Spleen (tissue), 7 donors: ENCODE data around the gene UXS1.

Experiments
- POLR2A ChIP-seq, 3 donors: fragments of 450-650 bp; IDR thresholded peaks; one replicate each; pipeline ENCODE4 v1.5.1; 2017; ENCODE audit warnings: antibody characterized with exemption in 3 of 3, mild to moderate bottlenecking in 1 of 3
- POLR2AphosphoS5 ChIP-seq, 3 donors: sonication (generic); formaldehyde crosslinking; IDR thresholded peaks; one replicate each; pipeline ENCODE4 v1.5.1; 2017; ENCODE audit warnings: antibody characterized with exemption in 3 of 3
- TF ChIP-seq, protein P1 (sequence below), 11 experiments: fragments of 200-600 bp in 7 of 11; fragments of 450-650 bp in 4 of 11; sonication (generic) in 4 of 11; IDR thresholded peaks in 8 of 11; conservative IDR thresholded peaks in 3 of 11; 1 replicate in 7 of 11; 2 replicates in 4 of 11; pipeline versions ENCODE4 v1.4.0 to v1.8.0; 2016 to 2021; ENCODE audit warnings: antibody characterized with exemption in 11 of 11, inconsistent platforms in 4 of 11, mild to moderate bottlenecking in 1 of 11
- donor health status: DM: no; HTN: no; CAD: no; lungs with moderate emphysema.
- donor health status: DM: no; HTN: no; CAD: no.
- donor health status: DM: no; HTN: no; CAD: no.

DNA sequence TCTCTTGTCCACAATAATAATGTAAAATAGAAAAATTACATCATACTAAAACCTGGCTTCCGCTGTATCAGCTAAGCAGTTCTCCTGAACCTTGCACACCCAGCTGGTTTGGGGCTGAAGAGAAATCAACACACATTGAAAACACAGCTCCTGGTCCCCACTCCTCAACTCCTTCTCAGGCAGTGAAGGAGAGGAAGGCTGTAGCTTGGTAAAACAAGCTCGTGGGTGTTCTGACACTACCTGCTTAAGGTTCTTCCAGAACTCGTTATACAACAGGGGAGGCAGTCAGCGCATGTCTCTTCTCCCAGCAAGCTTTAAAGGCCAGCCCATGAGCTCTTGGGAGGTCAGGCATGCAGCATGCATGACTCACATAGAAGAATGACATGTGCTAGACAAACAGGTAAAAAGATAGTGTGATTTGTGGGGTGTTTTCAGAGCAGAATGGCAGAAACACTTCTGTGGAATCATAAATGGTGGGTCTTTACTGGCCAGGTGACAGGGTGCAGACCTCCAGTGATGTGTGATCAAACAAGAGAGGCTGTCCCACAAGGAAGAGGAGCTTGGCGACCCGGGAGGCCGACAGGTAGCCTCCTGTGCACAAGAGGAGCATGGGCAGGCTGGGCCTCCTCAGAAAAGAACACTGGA is 69.1 kb downstream of the UXS1 start:
- TF ChIP-seq, protein P1, sequence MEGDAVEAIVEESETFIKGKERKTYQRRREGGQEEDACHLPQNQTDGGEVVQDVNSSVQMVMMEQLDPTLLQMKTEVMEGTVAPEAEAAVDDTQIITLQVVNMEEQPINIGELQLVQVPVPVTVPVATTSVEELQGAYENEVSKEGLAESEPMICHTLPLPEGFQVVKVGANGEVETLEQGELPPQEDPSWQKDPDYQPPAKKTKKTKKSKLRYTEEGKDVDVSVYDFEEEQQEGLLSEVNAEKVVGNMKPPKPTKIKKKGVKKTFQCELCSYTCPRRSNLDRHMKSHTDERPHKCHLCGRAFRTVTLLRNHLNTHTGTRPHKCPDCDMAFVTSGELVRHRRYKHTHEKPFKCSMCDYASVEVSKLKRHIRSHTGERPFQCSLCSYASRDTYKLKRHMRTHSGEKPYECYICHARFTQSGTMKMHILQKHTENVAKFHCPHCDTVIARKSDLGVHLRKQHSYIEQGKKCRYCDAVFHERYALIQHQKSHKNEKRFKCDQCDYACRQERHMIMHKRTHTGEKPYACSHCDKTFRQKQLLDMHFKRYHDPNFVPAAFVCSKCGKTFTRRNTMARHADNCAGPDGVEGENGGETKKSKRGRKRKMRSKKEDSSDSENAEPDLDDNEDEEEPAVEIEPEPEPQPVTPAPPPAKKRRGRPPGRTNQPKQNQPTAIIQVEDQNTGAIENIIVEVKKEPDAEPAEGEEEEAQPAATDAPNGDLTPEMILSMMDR (IDR thresholded peaks at IDR 0.05 in 8 of 11, conservative IDR thresholded peaks at IDR 0.05 in 3 of 11) = no peak
- TF ChIP-seq POLR2AphosphoS5 (IDR thresholded peaks at IDR 0.05) (no peak), POLR2A (IDR thresholded peaks at IDR 0.05) (no peak)
